Muscle of leg (tissue), 16 donors: ENCODE results near the gene MRPL33. TPM values are rescaled to one million over a fixed set of nuclear protein-coding genes. Genes with fewer than 3 reads are reported as not detected.

Source experiments
- DNase-seq: peaks from one replicate; pipeline ENCODE4 v3.0.0; 2013
- H3K27ac ChIP-seq: one replicate; pipeline ENCODE4 v1.5.1; 2013; ENCODE audit warnings: mild to moderate bottlenecking, low read length, control low read depth
- H3K27me3 ChIP-seq: one replicate; pipeline ENCODE4 v1.6.1; 2013; ENCODE audit warnings: low read length; ENCODE audit not compliant: control insufficient read depth, insufficient read depth
- H3K36me3 ChIP-seq: one replicate; pipeline ENCODE4 v1.6.1; 2013; ENCODE audit warnings: low read length; ENCODE audit not compliant: control insufficient read depth, insufficient read depth
- H3K4me1 ChIP-seq: one replicate; pipeline ENCODE4 v1.6.1; 2013; ENCODE audit warnings: low read length; ENCODE audit not compliant: control insufficient read depth, insufficient read depth
- H3K4me3 ChIP-seq: one replicate; pipeline ENCODE4 v1.5.1; 2013; ENCODE audit warnings: low read length, control low read depth
- H3K9me3 ChIP-seq: replicated peaks from 2 replicates; pipeline ENCODE4 v1.6.1; 2013; ENCODE audit warnings: low read depth, low read length; ENCODE audit not compliant: control insufficient read depth
- WGBS: methylation state at CpG from one replicate; pipeline ENCODE4 v1.1.5; 2013; ENCODE audit warnings: missing lambda C conversion rate; ENCODE audit not compliant: insufficient coverage; 5-methylcytosine and 5-hydroxymethylcytosine counted together
- long read RNA-seq, 11 donors: transcript quantifications; one replicate each; lab custom pipeline, GENCODE V29; 2026
- polyA plus RNA-seq, 8 donors: library from polyadenylated mRNA; unstranded; fragments of 120-200 nt; gene quantifications; one replicate each; pipeline versions ENCODE4 v1.2.1 to v1.2.3, GENCODE V29; 2013; ENCODE audit warnings: inconsistent platforms in 1 of 8, low replicate concordance in 1 of 8; ENCODE audit not compliant: insufficient read length in 8 of 8, insufficient read depth in 1 of 8
- total RNA-seq: library from RNA; stranded (reverse); fragments of 120-200 nt; gene quantifications from one replicate; pipeline ENCODE4 v1.2.4, GENCODE V29; 2013

MRPL33 gene
- 187 TPM for total RNA-seq
- polyA plus RNA-seq: 100 to 1,000 TPM in 6 of 8 donors, 10 to 100 TPM in 2; 94.7 to 130 (median 112) TPM
- long read RNA-seq, donor 1, partial matches to known transcripts: 0 of 43 reads
- long read RNA-seq, donor 1, other reads (novel, unspliced or antisense): 43 of 43 reads
- long read RNA-seq, donor 2, partial matches to known transcripts: 0 of 12 reads
- long read RNA-seq, donor 2, other reads (novel, unspliced or antisense): 12 of 12 reads
- long read RNA-seq, donor 3, partial matches to known transcripts: 6 of 32 reads
- long read RNA-seq, donor 3, other reads (novel, unspliced or antisense): 26 of 32 reads
- long read RNA-seq, donor 4, partial matches to known transcripts: 5 of 80 reads
- long read RNA-seq, donor 4, other reads (novel, unspliced or antisense): 75 of 80 reads
- long read RNA-seq, donor 5, partial matches to known transcripts: 31 of 243 reads
- long read RNA-seq, donor 5, other reads (novel, unspliced or antisense): 212 of 243 reads
- long read RNA-seq, donor 6, partial matches to known transcripts: 16 of 276 reads
- long read RNA-seq, donor 6, other reads (novel, unspliced or antisense): 259 of 276 reads
- long read RNA-seq, donor 7, partial matches to known transcripts: 28 of 188 reads
- long read RNA-seq, donor 7, other reads (novel, unspliced or antisense): 160 of 188 reads
- long read RNA-seq, donor 8, partial matches to known transcripts: 26 of 156 reads
- long read RNA-seq, donor 8, other reads (novel, unspliced or antisense): 130 of 156 reads
- long read RNA-seq, donor 9, partial matches to known transcripts: 30 of 146 reads
- long read RNA-seq, donor 9, other reads (novel, unspliced or antisense): 116 of 146 reads
- long read RNA-seq, donor 10, partial matches to known transcripts: 53 of 250 reads
- long read RNA-seq, donor 10, other reads (novel, unspliced or antisense): 196 of 250 reads
- long read RNA-seq, donor 11, partial matches to known transcripts: 22 of 130 reads
- long read RNA-seq, donor 11, other reads (novel, unspliced or antisense): 108 of 130 reads

GRCh38 chr2:27771548-27772335, at the start of gene MRPL33:
MRPL33 (plus strand) TSS chr2:27771719; CDS start chr2:27771778, 59 bp downstream.
- H3K36me3 ChIP-seq: peaks cover 7% of the 10 kb centered on the region
- 0% methylated on average over 40 of the region's 48 CpGs for WGBS
- peaks cover 14% of the 10 kb centered on the region for H3K27me3 ChIP-seq
- H3K4me3 ChIP-seq: peak within 1 kb of the TSS; percentile 78
- no peaks in the 10 kb centered on the region for H3K9me3 ChIP-seq
- H3K4me1 ChIP-seq: peaks cover 8% of the 10 kb centered on the region
- H3K27ac ChIP-seq: peak within 1 kb of the TSS; percentile 91
- peak; percentile 96 for DNase-seq

- Histone ChIP-seq H3K4me3 (no peak overlapping the region), H3K36me3 (no peaks in the 10 kb centered on the region), H3K4me1 (peaks cover 4% of the 10 kb centered on the region), H3K27ac (no peak overlapping the region), H3K27me3 (no peaks in the 10 kb centered on the region), H3K9me3 (no peaks in the 10 kb centered on the region)
- 39% methylated on average over 2 of the region's 2 CpGs for WGBS
- DNase-seq: no peak
Measured at GRCh38 chr2:27721884-27722485, 49.5 kb upstream of the MRPL33 start.

GRCh38 chr2:27723372-27724144, 48.0 kb upstream of the MRPL33 start:
- Histone ChIP-seq H3K27ac (no peak overlapping the region), H3K27me3 (no peaks in the 10 kb centered on the region), H3K4me3 (no peak overlapping the region), H3K9me3 (no peaks in the 10 kb centered on the region), H3K36me3 (no peaks in the 10 kb centered on the region), H3K4me1 (peaks cover 3% of the 10 kb centered on the region)
- DNase-seq: peak; percentile 76
- 32% methylated on average over 6 of the region's 11 CpGs for WGBS

- no peak overlapping the region for H3K27ac ChIP-seq
- DNase-seq: no peak
- WGBS: 80% methylated on average over 1 of the region's 3 CpGs
- no peaks in the 10 kb centered on the region for H3K9me3 ChIP-seq
- H3K4me1 ChIP-seq: peaks cover 3% of the 10 kb centered on the region
- H3K36me3 ChIP-seq: no peaks in the 10 kb centered on the region
- H3K27me3 ChIP-seq: no peaks in the 10 kb centered on the region
- H3K4me3 ChIP-seq: no peak overlapping the region
Measured at GRCh38 chr2:27724191-27724590, 47.3 kb upstream of the MRPL33 start.

GRCh38 chr2:27724905-27725701, 46.4 kb upstream of the MRPL33 start:
- H3K27ac ChIP-seq: peak overlapping the region; percentile 55
- H3K4me1 ChIP-seq: peaks cover 3% of the 10 kb centered on the region
- 47% methylated on average over 4 of the region's 5 CpGs for WGBS
- no peaks in the 10 kb centered on the region for H3K36me3 ChIP-seq
- H3K4me3 ChIP-seq: no peak overlapping the region
- no peaks in the 10 kb centered on the region for H3K9me3 ChIP-seq
- H3K27me3 ChIP-seq: no peaks in the 10 kb centered on the region
- DNase-seq: peak; percentile 65

GRCh38 chr2:27727257-27727656, 44.3 kb upstream of the MRPL33 start:
- 74% methylated on average over 3 of the region's 9 CpGs for WGBS
- Histone ChIP-seq H3K9me3 (no peaks in the 10 kb centered on the region), H3K27ac (no peak overlapping the region), H3K36me3 (no peaks in the 10 kb centered on the region), H3K27me3 (no peaks in the 10 kb centered on the region), H3K4me3 (no peak overlapping the region), H3K4me1 (peaks cover 3% of the 10 kb centered on the region)
- peak; percentile 36 for DNase-seq

- Histone ChIP-seq H3K36me3 (no peaks in the 10 kb centered on the region), H3K27ac (no peak overlapping the region), H3K9me3 (no peaks in the 10 kb centered on the region), H3K27me3 (no peaks in the 10 kb centered on the region), H3K4me3 (no peak overlapping the region), H3K4me1 (peaks cover 3% of the 10 kb centered on the region)
- WGBS: 58% methylated on average over 3 of the region's 5 CpGs
- DNase-seq: no peak
Measured at GRCh38 chr2:27728081-27728858, 43.2 kb upstream of the MRPL33 start.

GRCh38 chr2:27729198-27729597, 42.3 kb upstream of the MRPL33 start:
- Histone ChIP-seq H3K4me1 (no peaks in the 10 kb centered on the region), H3K27me3 (no peaks in the 10 kb centered on the region), H3K27ac (no peak overlapping the region), H3K9me3 (no peaks in the 10 kb centered on the region), H3K36me3 (no peaks in the 10 kb centered on the region), H3K4me3 (no peak overlapping the region)
- 55% methylated on average over 2 of the region's 4 CpGs for WGBS
- DNase-seq: no peak
